NCI-H1048 (cell line): ENCODE data around the gene NOTUM.
"Not testable (repeated sequence)": the region's sequence is repeated elsewhere in the genome, so short reads cannot be mapped to it uniquely, and the experiment has no call there.

Experiments
- DNase-seq: peaks from one replicate; lab custom pipeline; 2025; lab: John Stamatoyannopoulos, UW

NOTUM gene

GRCh38 chr17:81957691-81958432 lies 3.1 kb downstream of the NOTUM start:
- no peak for DNase-seq

- DNase-seq: no peak
Measured at GRCh38 chr17:81956607-81957589, 4.1 kb downstream of the NOTUM start.

- DNase-seq: no peak
Measured at GRCh38 chr17:81955756-81956544, 5.0 kb downstream of the NOTUM start.

GRCh38 chr17:81955058-81955681 lies 5.8 kb downstream of the NOTUM start:
- no peak for DNase-seq

GRCh38 chr17:81954131-81955057 lies 6.6 kb downstream of the NOTUM start:
- no peak for DNase-seq

- not testable (repeated sequence) for DNase-seq
Measured at GRCh38 chr17:81953443-81953842, 7.5 kb downstream of the NOTUM start.

GRCh38 chr17:81952792-81953228 lies 8.2 kb downstream of the NOTUM start:
- DNase-seq: no peak

GRCh38 chr17:81951785-81952684 lies 9.0 kb downstream of the NOTUM start:
- no peak for DNase-seq

- DNase-seq: no peak
Measured at GRCh38 chr17:81950501-81950900, 10.5 kb downstream of the NOTUM start.

- DNase-seq: no peak
Measured at GRCh38 chr17:81948635-81949378, 12.2 kb downstream of the NOTUM start.

- DNase-seq: no peak
Measured at GRCh38 chr17:81947189-81947588, 13.8 kb downstream of the NOTUM start, which contains the start of gene MYADML2. Gene MYADML2, minus strand, starts transcription at chr17:81947233. Its CDS starts 5,492 bp downstream, at chr17:81941741.

GRCh38 chr17:81944858-81945257 lies 16.1 kb downstream of the NOTUM start:
- DNase-seq: no peak

- DNase-seq: no peak
Measured at GRCh38 chr17:81942167-81942553, 18.8 kb downstream of the NOTUM start.

GRCh38 chr17:81941484-81942166 lies 19.4 kb downstream of the NOTUM start:
- DNase-seq: no peak

- DNase-seq: no peak
Measured at GRCh38 chr17:81940538-81941483, 20.2 kb downstream of the NOTUM start.

GRCh38 chr17:81939881-81940385 lies 21.1 kb downstream of the NOTUM start:
- no peak for DNase-seq

GRCh38 chr17:81939218-81939617 lies 21.8 kb downstream of the NOTUM start:
- no peak for DNase-seq
